ENCODE data around the gene SREBF2. TPM values are rescaled to one million over a fixed set of nuclear protein-coding genes. Genes with fewer than 3 reads are reported as not detected.

SREBF2 gene
- total RNA-seq, 1 experiment from 2014 or later = 31.1 TPM

GRCh38 chr22:41838842-41839618 is 6.1 kb downstream of the SREBF2 start:
- in situ Hi-C loops (cut with HindIII; ENCODE audit: low sequenced_read_pairs) = no loop called here
- no peak for DNase-seq (ENCODE audit: low spot score)

- no peak for DNase-seq (ENCODE audit: low spot score)
- in situ Hi-C loops (cut with HindIII; ENCODE audit: low sequenced_read_pairs) = no loop called here
These were observed 7.3 kb downstream of the SREBF2 start for GRCh38 chr22:41840216-41840615.

- in situ Hi-C loops (cut with HindIII; ENCODE audit: low sequenced_read_pairs) = no loop called here
These were observed 8.3 kb downstream of the SREBF2 start for GRCh38 chr22:41841085-41841712.

GRCh38 chr22:41842996-41843970 is 10.4 kb downstream of the SREBF2 start:
- no peak for DNase-seq (ENCODE audit: low spot score)
- in situ Hi-C loops (cut with HindIII; ENCODE audit: low sequenced_read_pairs) = no loop called here

More at GRCh38 chr22:41841085-41841712, 8.3 kb downstream of the SREBF2 start:
- no peak for DNase-seq (ENCODE audit: low spot score)

GRCh38 chr22:41844036-41844435 is 11.1 kb downstream of the SREBF2 start:
- in situ Hi-C loops (cut with HindIII; ENCODE audit: low sequenced_read_pairs) = no loop called here
- DNase-seq (ENCODE audit: low spot score) = no peak

- in situ Hi-C loops (cut with HindIII; ENCODE audit: low sequenced_read_pairs) = no loop called here
These were observed 11.6 kb downstream of the SREBF2 start for GRCh38 chr22:41844513-41844912.

GRCh38 chr22:41845380-41846267 is 12.7 kb downstream of the SREBF2 start:
- peak; percentile 51 for DNase-seq (ENCODE audit: low spot score)
- in situ Hi-C loops (cut with HindIII; ENCODE audit: low sequenced_read_pairs) = no loop called here

More at GRCh38 chr22:41844513-41844912, 11.6 kb downstream of the SREBF2 start:
- DNase-seq (ENCODE audit: low spot score) = no peak

- in situ Hi-C loops (cut with HindIII; ENCODE audit: low sequenced_read_pairs) = no loop called here
- no peak for DNase-seq (ENCODE audit: low spot score)
These were observed 13.5 kb downstream of the SREBF2 start for GRCh38 chr22:41846268-41846987.

GRCh38 chr22:41847300-41847699 is 14.4 kb downstream of the SREBF2 start:
- peak; percentile 69 for DNase-seq (ENCODE audit: low spot score)
- in situ Hi-C loops (cut with HindIII; ENCODE audit: low sequenced_read_pairs) = no loop called here

- no peak for DNase-seq (ENCODE audit: low spot score)
- in situ Hi-C loops (cut with HindIII; ENCODE audit: low sequenced_read_pairs) = no loop called here
These were observed 15.6 kb downstream of the SREBF2 start for GRCh38 chr22:41848468-41848867.

- in situ Hi-C loops (cut with HindIII; ENCODE audit: low sequenced_read_pairs) = no loop called here
- DNase-seq (ENCODE audit: low spot score) = no peak
These were observed 23.6 kb downstream of the SREBF2 start for GRCh38 chr22:41856469-41856868.

- in situ Hi-C loops (cut with HindIII; ENCODE audit: low sequenced_read_pairs) = no loop called here
- peak; percentile 75 for DNase-seq (ENCODE audit: low spot score)
These were observed 24.4 kb downstream of the SREBF2 start for GRCh38 chr22:41857155-41857859.

- no peak for DNase-seq (ENCODE audit: low spot score)
- in situ Hi-C loops (cut with HindIII; ENCODE audit: low sequenced_read_pairs) = no loop called here
These were observed 24.9 kb downstream of the SREBF2 start for GRCh38 chr22:41857860-41858199.

GRCh38 chr22:41862160-41862529 is 29.2 kb downstream of the SREBF2 start:
- in situ Hi-C loops (cut with HindIII; ENCODE audit: low sequenced_read_pairs) = no loop called here
- DNase-seq (ENCODE audit: low spot score) = peak; percentile 67

GRCh38 chr22:41862530-41863266 is 29.8 kb downstream of the SREBF2 start:
- in situ Hi-C loops (cut with HindIII; ENCODE audit: low sequenced_read_pairs) = no loop called here
- no peak for DNase-seq (ENCODE audit: low spot score)

- no peak for DNase-seq (ENCODE audit: low spot score)
- in situ Hi-C loops (cut with HindIII; ENCODE audit: low sequenced_read_pairs) = no loop called here
These were observed 30.6 kb downstream of the SREBF2 start for GRCh38 chr22:41863472-41863871.

GRCh38 chr22:41868556-41868955 is 35.7 kb downstream of the SREBF2 start:
- in situ Hi-C loops (cut with HindIII; ENCODE audit: low sequenced_read_pairs) = no loop called here
- DNase-seq (ENCODE audit: low spot score) = peak; percentile 79
